Measurements from ENCODE around the gene SRC. TPM values are rescaled to one million over a fixed set of nuclear protein-coding genes. Genes with fewer than 3 reads are reported as not detected.

Gene SRC
- total RNA-seq, 1 experiment from 2014 or later, result 42.3 TPM

DNA sequence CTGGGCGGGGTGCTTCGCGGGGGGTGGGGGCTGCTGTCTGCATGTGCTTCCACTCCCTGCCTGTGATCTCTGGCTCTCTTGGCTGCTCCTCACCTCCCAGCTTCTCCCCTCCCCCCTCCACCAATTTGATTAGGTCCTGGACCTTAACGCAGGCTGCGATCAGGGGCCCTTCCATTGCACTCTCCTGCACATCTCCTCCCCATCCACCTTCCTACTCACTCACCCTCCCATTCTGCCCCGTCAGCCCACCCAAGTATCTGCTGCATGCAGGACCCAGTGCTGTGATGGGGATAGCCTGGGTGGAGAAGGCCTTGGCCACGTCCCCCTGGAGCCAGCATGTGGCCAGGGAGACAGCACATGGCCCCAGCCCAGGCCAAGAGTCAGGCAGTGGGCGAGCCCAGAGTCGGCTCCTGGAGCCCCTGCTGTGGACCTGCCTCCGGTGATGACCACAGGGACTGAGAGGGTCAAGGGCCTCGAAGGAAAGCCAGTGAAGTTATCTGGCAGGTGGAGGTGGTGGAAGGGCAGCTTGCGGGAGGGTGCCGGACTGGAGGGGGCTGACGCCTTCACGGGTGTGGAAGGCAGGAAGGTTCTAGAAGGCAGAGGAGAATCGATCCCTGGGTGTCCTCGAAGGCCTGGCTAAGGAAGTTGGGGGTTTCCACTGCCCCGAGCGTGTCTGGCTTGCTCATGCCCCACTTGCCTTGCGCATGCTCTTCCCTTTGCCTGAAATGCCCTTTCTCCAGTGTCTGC is 40.7 kb downstream of the SRC start:
- no peak for DNase-seq (ENCODE audit: low read depth, low spot score)
- Histone ChIP-seq H2AFZ (ENCODE audit: low read depth, low read length, poor library complexity, severe bottlenecking) (no peak overlapping the region), H3K36me3 (ENCODE audit: control insufficient read depth in 1 of 2, insufficient read depth in 2 of 2, low read length in 2 of 2) (peaks cover 0 to 14% of the 10 kb centered on the region in 2 experiments; a peak in 2 of 4 replicates), H3K4me2 (ENCODE audit: low read length) (no peak overlapping the region), H3K4me3 (replicated peaks in 1 of 2; ENCODE audit: low read depth in 1 of 2, low read length in 2 of 2) (no peak overlapping the region), H3K9me3 (ENCODE audit: control insufficient read depth in 1 of 2, insufficient read depth in 1 of 2, low read depth in 1 of 2, low read length in 2 of 2) (no peaks in the 10 kb centered on the region), H3K27me3 (ENCODE audit: insufficient read depth, low read length) (no peaks in the 10 kb centered on the region), H3K27ac (ENCODE audit: low read depth, low read length) (no peak overlapping the region), H4K20me1 (ENCODE audit: insufficient read depth) (no peaks in the 10 kb centered on the region), H3K4me1 (ENCODE audit: control insufficient read depth in 1 of 2, insufficient read depth in 2 of 2, low read length in 2 of 2) (peaks cover 11 to 30% of the 10 kb centered on the region in 2 experiments), H3K79me2 (ENCODE audit: insufficient read depth, low read length) (peaks cover 8% of the 10 kb centered on the region; the same call in 1 of the 2 replicates), H3K9ac (ENCODE audit: low read length) (no peak overlapping the region), H3K9me2 (ENCODE audit: insufficient read depth) (no peaks in the 10 kb centered on the region)
- no TSS peak for BruUV-seq (replicated peaks)
- ChIA-PET RAD21 (ENCODE audit: low non-redundant PET in 1 of 2, low total read pairs in 2 of 2, uncharacterized antibody in 2 of 2, unreplicated experiment in 2 of 2) (no interaction called here), POLR2A (no interaction called here), CTCF (no interaction called here)
- intact Hi-C loops (cut with micrococcal nuclease), result no loop called here
- ATAC-seq, result no peak
- TF ChIP-seq, protein P1, sequence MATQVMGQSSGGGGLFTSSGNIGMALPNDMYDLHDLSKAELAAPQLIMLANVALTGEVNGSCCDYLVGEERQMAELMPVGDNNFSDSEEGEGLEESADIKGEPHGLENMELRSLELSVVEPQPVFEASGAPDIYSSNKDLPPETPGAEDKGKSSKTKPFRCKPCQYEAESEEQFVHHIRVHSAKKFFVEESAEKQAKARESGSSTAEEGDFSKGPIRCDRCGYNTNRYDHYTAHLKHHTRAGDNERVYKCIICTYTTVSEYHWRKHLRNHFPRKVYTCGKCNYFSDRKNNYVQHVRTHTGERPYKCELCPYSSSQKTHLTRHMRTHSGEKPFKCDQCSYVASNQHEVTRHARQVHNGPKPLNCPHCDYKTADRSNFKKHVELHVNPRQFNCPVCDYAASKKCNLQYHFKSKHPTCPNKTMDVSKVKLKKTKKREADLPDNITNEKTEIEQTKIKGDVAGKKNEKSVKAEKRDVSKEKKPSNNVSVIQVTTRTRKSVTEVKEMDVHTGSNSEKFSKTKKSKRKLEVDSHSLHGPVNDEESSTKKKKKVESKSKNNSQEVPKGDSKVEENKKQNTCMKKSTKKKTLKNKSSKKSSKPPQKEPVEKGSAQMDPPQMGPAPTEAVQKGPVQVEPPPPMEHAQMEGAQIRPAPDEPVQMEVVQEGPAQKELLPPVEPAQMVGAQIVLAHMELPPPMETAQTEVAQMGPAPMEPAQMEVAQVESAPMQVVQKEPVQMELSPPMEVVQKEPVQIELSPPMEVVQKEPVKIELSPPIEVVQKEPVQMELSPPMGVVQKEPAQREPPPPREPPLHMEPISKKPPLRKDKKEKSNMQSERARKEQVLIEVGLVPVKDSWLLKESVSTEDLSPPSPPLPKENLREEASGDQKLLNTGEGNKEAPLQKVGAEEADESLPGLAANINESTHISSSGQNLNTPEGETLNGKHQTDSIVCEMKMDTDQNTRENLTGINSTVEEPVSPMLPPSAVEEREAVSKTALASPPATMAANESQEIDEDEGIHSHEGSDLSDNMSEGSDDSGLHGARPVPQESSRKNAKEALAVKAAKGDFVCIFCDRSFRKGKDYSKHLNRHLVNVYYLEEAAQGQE (IDR thresholded peaks at IDR 0.05; ENCODE audit: low read depth), result no peak
- TF ChIP-seq CBX3 (IDR thresholded peaks at IDR 0.05; ENCODE audit: low read depth) (no peak), EZH2phosphoT487 (IDR thresholded peaks at IDR 0.05; ENCODE audit: borderline replicate concordance) (no peak), YY1 (IDR thresholded peaks at IDR 0.05; ENCODE audit: extremely low read depth, insufficient replicate concordance, low read depth, low read length) (no peak), SP1 (IDR thresholded peaks at IDR 0.05; ENCODE audit: low read depth) (no peak), JUND (IDR thresholded peaks at IDR 0.05) (no peak), ELF1 (IDR thresholded peaks at IDR 0.05; ENCODE audit: borderline replicate concordance, low read depth) (no peak), FOSL1 (IDR thresholded peaks at IDR 0.05; ENCODE audit: low read depth) (no peak), EZH2 (IDR thresholded peaks at IDR 0.05) (no peak), EGR1 (IDR thresholded peaks at IDR 0.05; ENCODE audit: low read depth) (no peak), POLR2AphosphoS5 (IDR thresholded peaks at IDR 0.05; ENCODE audit: low read depth, low read length) (no peak), TCF7L2 (IDR thresholded peaks at IDR 0.05; ENCODE audit: borderline replicate concordance, extremely low read depth, insufficient read depth, insufficient read length) (no peak), RAD21 (IDR thresholded peaks at IDR 0.05; ENCODE audit: low read depth) (no peak), POLR2A (IDR thresholded peaks at IDR 0.05; ENCODE audit: borderline replicate concordance, extremely low read depth, insufficient read depth, insufficient read length) (no peak), CEBPB (IDR thresholded peaks at IDR 0.05; ENCODE audit: low read depth) (no peak), SRF (IDR thresholded peaks at IDR 0.05; ENCODE audit: low read depth) (no peak)
- TF ChIP-seq, protein P2, sequence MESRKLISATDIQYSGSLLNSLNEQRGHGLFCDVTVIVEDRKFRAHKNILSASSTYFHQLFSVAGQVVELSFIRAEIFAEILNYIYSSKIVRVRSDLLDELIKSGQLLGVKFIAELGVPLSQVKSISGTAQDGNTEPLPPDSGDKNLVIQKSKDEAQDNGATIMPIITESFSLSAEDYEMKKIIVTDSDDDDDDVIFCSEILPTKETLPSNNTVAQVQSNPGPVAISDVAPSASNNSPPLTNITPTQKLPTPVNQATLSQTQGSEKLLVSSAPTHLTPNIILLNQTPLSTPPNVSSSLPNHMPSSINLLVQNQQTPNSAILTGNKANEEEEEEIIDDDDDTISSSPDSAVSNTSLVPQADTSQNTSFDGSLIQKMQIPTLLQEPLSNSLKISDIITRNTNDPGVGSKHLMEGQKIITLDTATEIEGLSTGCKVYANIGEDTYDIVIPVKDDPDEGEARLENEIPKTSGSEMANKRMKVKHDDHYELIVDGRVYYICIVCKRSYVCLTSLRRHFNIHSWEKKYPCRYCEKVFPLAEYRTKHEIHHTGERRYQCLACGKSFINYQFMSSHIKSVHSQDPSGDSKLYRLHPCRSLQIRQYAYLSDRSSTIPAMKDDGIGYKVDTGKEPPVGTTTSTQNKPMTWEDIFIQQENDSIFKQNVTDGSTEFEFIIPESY (IDR thresholded peaks at IDR 0.05; ENCODE audit: extremely low read depth, insufficient replicate concordance, low read length), result no peak
- TF ChIP-seq, protein P3, sequence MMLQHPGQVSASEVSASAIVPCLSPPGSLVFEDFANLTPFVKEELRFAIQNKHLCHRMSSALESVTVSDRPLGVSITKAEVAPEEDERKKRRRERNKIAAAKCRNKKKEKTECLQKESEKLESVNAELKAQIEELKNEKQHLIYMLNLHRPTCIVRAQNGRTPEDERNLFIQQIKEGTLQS (IDR thresholded peaks at IDR 0.05), result no peak
- TF ChIP-seq, protein P4, sequence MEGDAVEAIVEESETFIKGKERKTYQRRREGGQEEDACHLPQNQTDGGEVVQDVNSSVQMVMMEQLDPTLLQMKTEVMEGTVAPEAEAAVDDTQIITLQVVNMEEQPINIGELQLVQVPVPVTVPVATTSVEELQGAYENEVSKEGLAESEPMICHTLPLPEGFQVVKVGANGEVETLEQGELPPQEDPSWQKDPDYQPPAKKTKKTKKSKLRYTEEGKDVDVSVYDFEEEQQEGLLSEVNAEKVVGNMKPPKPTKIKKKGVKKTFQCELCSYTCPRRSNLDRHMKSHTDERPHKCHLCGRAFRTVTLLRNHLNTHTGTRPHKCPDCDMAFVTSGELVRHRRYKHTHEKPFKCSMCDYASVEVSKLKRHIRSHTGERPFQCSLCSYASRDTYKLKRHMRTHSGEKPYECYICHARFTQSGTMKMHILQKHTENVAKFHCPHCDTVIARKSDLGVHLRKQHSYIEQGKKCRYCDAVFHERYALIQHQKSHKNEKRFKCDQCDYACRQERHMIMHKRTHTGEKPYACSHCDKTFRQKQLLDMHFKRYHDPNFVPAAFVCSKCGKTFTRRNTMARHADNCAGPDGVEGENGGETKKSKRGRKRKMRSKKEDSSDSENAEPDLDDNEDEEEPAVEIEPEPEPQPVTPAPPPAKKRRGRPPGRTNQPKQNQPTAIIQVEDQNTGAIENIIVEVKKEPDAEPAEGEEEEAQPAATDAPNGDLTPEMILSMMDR (IDR thresholded peaks at IDR 0.05 in 2 of 3, conservative IDR thresholded peaks at IDR 0.05 in 1 of 3; ENCODE audit: borderline replicate concordance in 1 of 3, insufficient read depth in 1 of 3, low read depth in 2 of 3, low read length in 2 of 3), result no peak
- TF ChIP-seq, protein P5, sequence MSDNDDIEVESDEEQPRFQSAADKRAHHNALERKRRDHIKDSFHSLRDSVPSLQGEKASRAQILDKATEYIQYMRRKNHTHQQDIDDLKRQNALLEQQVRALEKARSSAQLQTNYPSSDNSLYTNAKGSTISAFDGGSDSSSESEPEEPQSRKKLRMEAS (IDR thresholded peaks at IDR 0.05), result no peak

Data from HCT116 (cell line).